K562 (cell line): ENCODE measurements around the gene PTOV1. TPM values are rescaled to one million over a fixed set of nuclear protein-coding genes. Genes with fewer than 3 reads are reported as not detected.

Experiments used
- ARNT ChIP-seq, 2 experiments: fragments of 450-650 bp; IDR thresholded peaks; 2 replicates each; pipeline ENCODE4 v1.6.1; 2016; ENCODE audit warnings: mild to moderate bottlenecking in 1 of 2
- BRCA1 ChIP-seq, 2 experiments: fragments of 450-650 bp in 1 of 2; sonication (generic) in 1 of 2; formaldehyde crosslinking in 1 of 2; IDR thresholded peaks; 2 replicates each; pipeline versions ENCODE4 v1.5.0 to v1.6.1; 2017 to 2020; ENCODE audit warnings: mild to moderate bottlenecking in 1 of 2, missing genetic modification reagents in 1 of 2
- CCNT2 ChIP-seq: IDR thresholded peaks from 2 replicates; pipeline ENCODE4 v1.6.1; 2011; ENCODE audit warnings: borderline replicate concordance, low read depth, mild to moderate bottlenecking, moderate library complexity, mixed read lengths, low read length; ENCODE audit not compliant: insufficient read length; ENCODE audit errors: extremely low read depth
- E2F8 ChIP-seq: fragments of 450-650 bp; IDR thresholded peaks from 2 replicates; pipeline ENCODE4 v1.7.1; 2018; ENCODE audit warnings: mild to moderate bottlenecking, low read depth; ENCODE audit not compliant: partially characterized antibody
- ELF2 ChIP-seq: fragments of 250-450 bp; sonication (Bioruptor Pico); IDR thresholded peaks from 2 replicates; pipeline ENCODE4 v1.5.0; 2021; ENCODE audit warnings: mild to moderate bottlenecking
- ETV6 ChIP-seq, 3 experiments: fragments of 150-350 bp in 1 of 3; sonication (generic) in 1 of 3; formaldehyde crosslinking in 1 of 3; IDR thresholded peaks; 2 replicates each; pipeline versions ENCODE4 v1.6.1 to v1.8.0; 2014 to 2022; ENCODE audit warnings: borderline replicate concordance in 2 of 3, low read depth in 2 of 3, antibody characterized with exemption in 1 of 3, low read length in 1 of 3, mild to moderate bottlenecking in 1 of 3, missing genetic modification reagents in 1 of 3
- FOXJ2 ChIP-seq: fragments of 200-800 bp; sonication (Bioruptor generic); IDR thresholded peaks from 2 replicates; pipeline ENCODE4 v1.6.1; 2016; ENCODE audit warnings: missing genetic modification characterization, missing compliant biosample characterization
- GATAD2B ChIP-seq: fragments of 450-650 bp; IDR thresholded peaks from 2 replicates; pipeline ENCODE4 v1.6.1; 2017; ENCODE audit warnings: mild to moderate bottlenecking, borderline replicate concordance
- HMGXB4 ChIP-seq: sonication (generic); formaldehyde crosslinking; IDR thresholded peaks from 2 replicates; pipeline ENCODE4 v1.8.1; 2023; ENCODE audit warnings: mild to moderate bottlenecking, missing genetic modification reagents
- IRF1 ChIP-seq: sonication (generic); formaldehyde crosslinking; IDR thresholded peaks from 2 replicates; pipeline ENCODE4 v1.8.0; 2022; ENCODE audit warnings: missing genetic modification reagents, mild to moderate bottlenecking, borderline replicate concordance
- JUN ChIP-seq, 2 experiments: sonication (generic) in 1 of 2; formaldehyde crosslinking in 1 of 2; IDR thresholded peaks; 2 replicates each; pipeline versions ENCODE4 v1.6.1 to v1.8.0; 2012 to 2022; ENCODE audit warnings: borderline replicate concordance in 2 of 2, mild to moderate bottlenecking in 2 of 2, improper control_type of control experiment in 1 of 2, low read depth in 1 of 2, low read length in 1 of 2, missing genetic modification reagents in 1 of 2
- KDM2B ChIP-seq: fragments of 250-450 bp; sonication (Bioruptor Pico); IDR thresholded peaks from 2 replicates; pipeline ENCODE4 v1.8.0; 2021; ENCODE audit warnings: mild to moderate bottlenecking, moderate library complexity
- NRF1 ChIP-seq, 2 experiments: fragments of 450-650 bp; IDR thresholded peaks in 1 of 2; conservative IDR thresholded peaks in 1 of 2; 2 replicates each; pipeline ENCODE4 v1.6.1; 2014; ENCODE audit warnings: mild to moderate bottlenecking in 2 of 2
- PHB ChIP-seq: fragments of 250-450 bp; sonication (Bioruptor Pico); IDR thresholded peaks from 2 replicates; pipeline ENCODE4 v1.5.0; 2021
- PHF21A ChIP-seq: fragments of 450-650 bp; IDR thresholded peaks from 2 replicates; pipeline ENCODE4 v1.6.1; 2017; ENCODE audit warnings: low read depth, borderline replicate concordance
- TAF1 ChIP-seq: IDR thresholded peaks from 2 replicates; pipeline ENCODE4 v1.6.1; 2011; ENCODE audit warnings: mild to moderate bottlenecking, low read length, moderate library complexity; ENCODE audit not compliant: insufficient read depth, control insufficient read depth, severe bottlenecking; ENCODE audit errors: extremely low read depth
- ZNF175 ChIP-seq: fragments of 200-800 bp; sonication (Bioruptor generic); IDR thresholded peaks from 2 replicates; pipeline ENCODE4 v1.6.1; 2016; ENCODE audit warnings: low read depth, mild to moderate bottlenecking, missing genetic modification characterization, missing compliant biosample characterization
- ZNF24 ChIP-seq: fragments of 450-650 bp; IDR thresholded peaks from 2 replicates; pipeline ENCODE4 v1.6.1; 2016
- ZNF3 ChIP-seq: fragments of 250-450 bp; sonication (Bioruptor Pico); IDR thresholded peaks from 2 replicates; pipeline ENCODE4 v1.5.0; 2021; ENCODE audit warnings: mild to moderate bottlenecking, moderate library complexity
- ZNF431 ChIP-seq: sonication (generic); formaldehyde crosslinking; IDR thresholded peaks from 2 replicates; pipeline ENCODE4 v1.8.0; 2022; ENCODE audit warnings: mild to moderate bottlenecking, missing genetic modification reagents
- ZNF445 ChIP-seq: fragments of 250-450 bp; sonication (Bioruptor Pico); IDR thresholded peaks from 2 replicates; pipeline ENCODE4 v1.4.0; 2020; ENCODE audit warnings: low read depth, mild to moderate bottlenecking, moderate library complexity
- ZNF561 ChIP-seq: fragments of 450-650 bp; formaldehyde crosslinking; conservative IDR thresholded peaks from 2 replicates; pipeline ENCODE4 v1.4.0; 2020; ENCODE audit warnings: mild to moderate bottlenecking, moderate library complexity
- polyA plus RNA-seq, 8 experiments: library from polyadenylated mRNA; depleted of rRNA in 4 of 8; stranded (reverse) in 5 of 8; unstranded in 3 of 8; fragments of >200 nt; fragmentation: Nextera tagmentation in 2 of 8; fragmentation: Illumina TruSeq in 1 of 8; extraction: Ambion mirVana in 2 of 8; extraction: Trizol in 1 of 8; gene quantifications; 2 replicates each; pipeline versions ENCODE4 v1.2.1 to v1.2.3, GENCODE V29; 2011 to 2014; ENCODE audit warnings: inconsistent platforms in 1 of 8, missing spikeins in 1 of 8
- total RNA-seq, 7 experiments: library from RNA; depleted of rRNA in 6 of 7; stranded (reverse); fragments of >200 nt in 6 of 7; fragmentation: Illumina TruSeq in 2 of 7; extraction: Trizol in 2 of 7; gene quantifications; 2 replicates each; pipeline versions ENCODE4 v1.2.1 to v1.2.3, GENCODE V29; 2011 to 2021; ENCODE audit warnings: low replicate concordance in 1 of 7

PTOV1 gene
- total and polyA plus RNA-seq, 9 of the 15 experiments (the other 6 are each of a cell fraction or from before 2014, with no cell fraction given), result 4.9 to 169 (median 43.5) TPM

GRCh38 chr19:49875857-49876421 is 25.0 kb downstream of the PTOV1 start (continued):
- no peak for TF ChIP-seq BRCA1 (IDR thresholded peaks at IDR 0.05)
- 0 out of 2 replicates have a peak, but pooled peaks have one; percentile 28 for TF ChIP-seq BRCA1 (CRISPR knock-in tag; IDR thresholded peaks at IDR 0.05)
- no peak for TF ChIP-seq ZNF24
- TF ChIP-seq TAF1, result peak; percentile 16
- peak; percentile 9; the same call in 1 of the 2 replicates for TF ChIP-seq FOXJ2 (tag)
- no peak for TF ChIP-seq GATAD2B
- no peak for TF ChIP-seq JUN (IDR thresholded peaks at IDR 0.05; ENCODE audit: borderline replicate concordance, low read depth, low read length)
- no peak for TF ChIP-seq JUN (CRISPR knock-in tag; IDR thresholded peaks at IDR 0.05; ENCODE audit: borderline replicate concordance)
- no peak for TF ChIP-seq ZNF561 (CRISPR knock-in tag)
- TF ChIP-seq KDM2B, result no peak
- TF ChIP-seq IRF1 (CRISPR knock-in tag), result no peak
- TF ChIP-seq ZNF431 (CRISPR knock-in tag), result no peak
- no peak for TF ChIP-seq NRF1 (conservative IDR thresholded peaks at IDR 0.05 in 1 of 2, IDR thresholded peaks at IDR 0.05 in 1 of 2)
- TF ChIP-seq ZNF3 (CRISPR knock-in tag), result no peak
- no peak for TF ChIP-seq PHF21A
- TF ChIP-seq ELF2 (CRISPR knock-in tag), result peak; percentile 70; the same call in 1 of the 2 replicates
- 0 out of 2 replicates have a peak, but pooled peaks have one; percentile 64 for TF ChIP-seq HMGXB4
- TF ChIP-seq ARNT (IDR thresholded peaks at IDR 0.05), result no peak
- 0 out of 2 replicates have a peak, but pooled peaks have one; percentile 83 for TF ChIP-seq PHB (CRISPR knock-in tag)
- TF ChIP-seq CCNT2, result peak; percentile 18
- TF ChIP-seq ETV6 (IDR thresholded peaks at IDR 0.05; ENCODE audit: borderline replicate concordance in 1 of 2, low read depth in 2 of 2, low read length in 1 of 2), result peak; percentile 19 to 51; a peak in 1 of 4 replicates
- no peak for TF ChIP-seq ETV6 (CRISPR knock-in tag; IDR thresholded peaks at IDR 0.05; ENCODE audit: borderline replicate concordance)
- TF ChIP-seq ZNF445 (CRISPR knock-in tag), result no peak
- no peak for TF ChIP-seq ZNF175 (CRISPR knock-in tag)
- TF ChIP-seq E2F8, result peak; percentile 54
